Ascending aorta (tissue), 2 donors: ENCODE results near the gene SLC9A8. TPM values are rescaled to one million over a fixed set of nuclear protein-coding genes. Genes with fewer than 3 reads are reported as not detected.
A peak's percentile ranks its signal among the peaks of the same experiment; 100 is the strongest.

Source experiments
- DNase-seq, 2 donors: peaks; one replicate each; pipeline ENCODE4 v3.0.0-alpha.2; 2019; ENCODE audit warnings: low spot score in 2 of 2
- H3K27ac ChIP-seq, 2 donors: fragments of 200-600 bp; sonication (generic); one replicate each; pipeline ENCODE4 v1.5.1; 2016 to 2017; ENCODE audit warnings: mild to moderate bottlenecking in 1 of 2
- H3K27me3 ChIP-seq: fragments of 200-600 bp; sonication (generic); one replicate; pipeline ENCODE4 v1.5.1; 2017
- H3K36me3 ChIP-seq, 2 donors: fragments of 200-600 bp; sonication (generic); one replicate each; pipeline ENCODE4 v1.5.1; 2016
- H3K4me1 ChIP-seq, 2 donors: fragments of 200-600 bp; sonication (generic); one replicate each; pipeline ENCODE4 v1.5.1; 2016 to 2017; ENCODE audit warnings: mild to moderate bottlenecking in 1 of 2
- H3K4me3 ChIP-seq, 2 donors: fragments of 200-600 bp; sonication (generic); one replicate each; pipeline ENCODE4 v1.5.1; 2016 to 2017; ENCODE audit warnings: mild to moderate bottlenecking in 1 of 2
- H3K9me3 ChIP-seq, 2 donors: fragments of 200-600 bp; sonication (generic); one replicate each; pipeline ENCODE4 v1.5.1; 2016
- CTCF ChIP-seq, 3 experiments: fragments of 200-600 bp in 2 of 3; fragments of 450-650 bp in 1 of 3; sonication (generic) in 2 of 3; IDR thresholded peaks; one replicate each; pipeline ENCODE4 v1.5.1; 2016 to 2019; ENCODE audit warnings: antibody characterized with exemption in 3 of 3, mild to moderate bottlenecking in 1 of 3, moderate library complexity in 1 of 3
- intact Hi-C: fragments of 100-400 bp; cut with DNase I; formaldehyde crosslinking; loops from one replicate; pipeline ENCODE4 v1.15.1; 2023
- total RNA-seq: library from RNA; depleted of rRNA; stranded (reverse); fragments of >200 nt; gene quantifications from one replicate; pipeline ENCODE4 v1.1.0, GENCODE V29; 2016

The SLC9A8 gene
- total RNA-seq, 1 donor from 2014 or later = 9.7 TPM

- H3K36me3 ChIP-seq = no peaks in the 10 kb centered on the region
- intact Hi-C loops = loop anchor here (1.0 to 10.0 kb wide), 3 partner anchors 22 to 200 kb away; partner anchors contain the start of genes B4GALT5, RNF114 and SLC9A8
- H3K9me3 ChIP-seq = no peaks in the 10 kb centered on the region
- no peaks in the 10 kb centered on the region for H3K27me3 ChIP-seq
- peak overlapping the region; percentile 95 to 100 for H3K27ac ChIP-seq
- peak in 1 of 3 experiments; percentile 12 for TF ChIP-seq CTCF (IDR thresholded peaks at IDR 0.05)
- H3K4me3 ChIP-seq = peak overlapping the region; percentile 83 to 88
- H3K4me1 ChIP-seq = peaks cover 7 to 18% of the 10 kb centered on the region in 2 donors
- no peak for DNase-seq
Measured at GRCh38 chr20:49915118-49915379, 102.4 kb downstream of the SLC9A8 start.

- H3K27me3 ChIP-seq = no peaks in the 10 kb centered on the region
- TF ChIP-seq CTCF (IDR thresholded peaks at IDR 0.05) = no peak
- H3K9me3 ChIP-seq = no peaks in the 10 kb centered on the region
- no peaks in the 10 kb centered on the region for H3K36me3 ChIP-seq
- peak within 1 kb of the TSS; percentile 95 to 100 for H3K27ac ChIP-seq
- intact Hi-C loops = loop anchor here (1.0 to 10.0 kb wide), 3 partner anchors 21 to 201 kb away; partner anchors contain the start of genes B4GALT5, RNF114 and SLC9A8
- DNase-seq = peak; percentile 89 to 99
- H3K4me1 ChIP-seq = peaks cover 7 to 18% of the 10 kb centered on the region in 2 donors
- H3K4me3 ChIP-seq = peak within 1 kb of the TSS; percentile 83 to 88
Measured at GRCh38 chr20:49915380-49916145, 102.9 kb downstream of the SLC9A8 start, which contains the start of gene SPATA2. SPATA2 (minus strand) TSS chr20:49915529; CDS start chr20:49908490, 7,039 bp downstream.

- no peaks in the 10 kb centered on the region for H3K9me3 ChIP-seq
- H3K27me3 ChIP-seq = no peaks in the 10 kb centered on the region
- peaks cover 7 to 18% of the 10 kb centered on the region in 2 donors for H3K4me1 ChIP-seq
- DNase-seq = no peak
- no peak for TF ChIP-seq CTCF (IDR thresholded peaks at IDR 0.05)
- H3K36me3 ChIP-seq = no peaks in the 10 kb centered on the region
- peak overlapping the region; percentile 95 to 100 for H3K27ac ChIP-seq
- intact Hi-C loops = loop anchor here (10.0 kb wide), 1 partner anchor 202 kb away; the partner anchor contains the start of gene B4GALT5
- H3K4me3 ChIP-seq = peak overlapping the region; percentile 83 to 88
Measured at GRCh38 chr20:49916146-49917002, 103.7 kb downstream of the SLC9A8 start.

GRCh38 chr20:49918446-49918845 lies 105.8 kb downstream of the SLC9A8 start:
- no peak for DNase-seq
- H3K4me3 ChIP-seq = no peak overlapping the region
- H3K9me3 ChIP-seq = no peaks in the 10 kb centered on the region
- no peaks in the 10 kb centered on the region for H3K36me3 ChIP-seq
- H3K4me1 ChIP-seq = peaks cover 5 to 13% of the 10 kb centered on the region in 2 donors
- no peak overlapping the region for H3K27ac ChIP-seq
- TF ChIP-seq CTCF (IDR thresholded peaks at IDR 0.05) = no peak
- no peaks in the 10 kb centered on the region for H3K27me3 ChIP-seq
- intact Hi-C loops = loop anchor here (10.0 kb wide), 1 partner anchor 204 kb away; the partner anchor contains the start of gene B4GALT5

- no peak for DNase-seq
- TF ChIP-seq CTCF (IDR thresholded peaks at IDR 0.05) = no peak
- Histone ChIP-seq H3K36me3 (no peaks in the 10 kb centered on the region), H3K9me3 (no peaks in the 10 kb centered on the region), H3K4me1 (peaks cover 3 to 7% of the 10 kb centered on the region in 2 donors), H3K27ac (no peak overlapping the region), H3K27me3 (no peaks in the 10 kb centered on the region), H3K4me3 (no peak overlapping the region)
- intact Hi-C loops = loop anchor here (10.0 kb wide), 1 partner anchor 204 kb away; the partner anchor contains the start of gene B4GALT5
Measured at GRCh38 chr20:49919009-49919408, 106.4 kb downstream of the SLC9A8 start.
